NT2/D1 (cell line): ENCODE results near the gene PFKFB3.

ENCODE experiments used
- SUZ12 ChIP-seq: IDR thresholded peaks from 2 replicates; pipeline ENCODE4 v1.6.1; 2011; ENCODE audit not compliant: insufficient read length, insufficient read depth; ENCODE audit errors: extremely low read depth
- ZNF274 ChIP-seq: IDR thresholded peaks from 2 replicates; pipeline ENCODE4 v1.6.1; 2011; ENCODE audit warnings: mild to moderate bottlenecking, low read depth, low read length

GRCh38 chr10:6224781-6225180 lies 22.0 kb downstream of the PFKFB3 start:
- TF ChIP-seq SUZ12 (no peak), ZNF274 (no peak)
